Brain microvascular endothelial cell (primary cell): ENCODE data around the gene SLC15A1.

Experiments used
- DNase-seq: peaks from one replicate; pipeline ENCODE4 v3.0.0-alpha.2; 2020
- H3K27ac ChIP-seq: fragments of 250-450 bp; sonication (Bioruptor Pico); 2 replicates; pipeline ENCODE4 v1.5.1; 2020; ENCODE audit warnings: mild to moderate bottlenecking, moderate library complexity
- H3K27me3 ChIP-seq: fragments of 250-450 bp; sonication (Bioruptor Pico); replicated peaks from 2 replicates; pipeline ENCODE4 v1.5.1; 2020; ENCODE audit warnings: mild to moderate bottlenecking
- H3K36me3 ChIP-seq: fragments of 250-450 bp; sonication (Bioruptor Pico); replicated peaks from 2 replicates; pipeline ENCODE4 v1.5.1; 2020; ENCODE audit warnings: mild to moderate bottlenecking
- H3K4me3 ChIP-seq: 2 replicates; pipeline ENCODE4 v1.5.1; 2011; ENCODE audit warnings: low read depth, mild to moderate bottlenecking, control low read depth, low read length, moderate library complexity
- CTCF ChIP-seq: IDR thresholded peaks from 2 replicates; pipeline ENCODE4 v1.5.1; 2011; ENCODE audit warnings: low read depth, mild to moderate bottlenecking, moderate library complexity, low read length, control low read depth, inconsistent platforms; ENCODE audit errors: missing control alignments
- in situ Hi-C: cut with HindIII; loops from 2 replicates; pipeline ENCODE4 v1.10.0; 2017; ENCODE audit warnings: low sequenced_read_pairs, low pct_ligation_motif_present

SLC15A1 gene

GRCh38 chr13:98779695-98780094 lies 27.2 kb upstream of the SLC15A1 start:
- Histone ChIP-seq H3K27ac (no peak overlapping the region), H3K4me3 (no peak overlapping the region), H3K27me3 (no peaks in the 10 kb centered on the region), H3K36me3 (no peaks in the 10 kb centered on the region)
- TF ChIP-seq CTCF: no peak
- in situ Hi-C loops: no loop called here
- DNase-seq: no peak

- DNase-seq: peak; percentile 72
- Histone ChIP-seq H3K27me3 (no peaks in the 10 kb centered on the region), H3K27ac (peak overlapping the region; percentile 26), H3K4me3 (no peak overlapping the region), H3K36me3 (no peaks in the 10 kb centered on the region)
- in situ Hi-C loops: no loop called here
- no peak for TF ChIP-seq CTCF
Observed at GRCh38 chr13:98778749-98779148, 26.3 kb upstream of the SLC15A1 start.

DNA sequence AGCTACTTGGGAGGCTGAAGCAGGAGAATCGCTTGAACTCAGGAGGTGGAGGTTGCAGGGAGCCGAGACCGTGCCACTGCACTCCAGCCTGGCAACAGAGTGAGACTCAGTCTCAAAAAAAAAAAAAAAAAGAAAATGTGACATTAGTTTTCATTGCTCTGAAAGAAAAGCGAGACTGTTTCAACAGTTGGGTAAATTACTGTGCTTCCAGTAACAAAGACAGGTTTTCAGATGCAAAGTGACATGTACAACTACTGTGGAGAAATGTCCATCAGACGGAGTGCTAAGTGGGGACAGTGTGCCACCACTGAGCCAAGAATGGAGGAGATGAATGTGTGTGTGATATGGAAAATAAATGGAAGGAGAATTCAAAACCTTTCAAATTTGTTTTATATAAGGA lies 24.2 kb upstream of the SLC15A1 start:
- in situ Hi-C loops: no loop called here
- no peak for TF ChIP-seq CTCF
- Histone ChIP-seq H3K27ac (peak overlapping the region; percentile 71), H3K36me3 (no peaks in the 10 kb centered on the region), H3K4me3 (no peak overlapping the region), H3K27me3 (no peaks in the 10 kb centered on the region)
- DNase-seq: no peak

GRCh38 chr13:98775844-98776598 lies 23.5 kb upstream of the SLC15A1 start:
- peak overlapping the region; percentile 71 for H3K27ac ChIP-seq
- no peaks in the 10 kb centered on the region for H3K36me3 ChIP-seq
- no peaks in the 10 kb centered on the region for H3K27me3 ChIP-seq
- no peak overlapping the region for H3K4me3 ChIP-seq
- TF ChIP-seq CTCF: no peak
- in situ Hi-C loops: no loop called here
- peak; percentile 90 for DNase-seq

DNA sequence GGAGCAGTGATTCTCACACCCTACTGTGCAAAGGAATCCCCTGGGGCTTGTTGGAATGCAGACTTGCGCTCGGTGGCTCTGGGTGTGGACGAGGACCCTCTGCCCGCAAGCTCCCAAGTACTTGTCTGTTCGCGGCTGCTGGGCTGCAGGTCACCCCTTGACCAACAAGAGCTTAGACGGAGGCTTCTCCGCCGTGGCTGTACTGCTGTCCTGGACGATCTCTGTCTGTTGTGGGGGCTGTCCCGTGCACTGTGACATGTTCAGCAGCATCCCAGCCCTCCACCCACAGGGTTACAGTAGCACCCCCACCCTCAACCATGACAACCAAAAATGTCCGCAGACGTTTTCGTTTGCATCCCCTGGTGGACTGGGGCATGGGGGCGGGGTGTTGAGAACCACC lies 22.9 kb upstream of the SLC15A1 start:
- no peak for DNase-seq
- TF ChIP-seq CTCF: no peak
- Histone ChIP-seq H3K4me3 (no peak overlapping the region), H3K27ac (no peak overlapping the region), H3K27me3 (no peaks in the 10 kb centered on the region), H3K36me3 (no peaks in the 10 kb centered on the region)
- in situ Hi-C loops: no loop called here

GRCh38 chr13:98774776-98775175 lies 22.3 kb upstream of the SLC15A1 start:
- H3K4me3 ChIP-seq: no peak overlapping the region
- H3K27ac ChIP-seq: no peak overlapping the region

More at GRCh38 chr13:98774776-98775175, 22.3 kb upstream of the SLC15A1 start:
- no peak for TF ChIP-seq CTCF
- H3K36me3 ChIP-seq: no peaks in the 10 kb centered on the region
- in situ Hi-C loops: no loop called here
- no peak for DNase-seq
- H3K27me3 ChIP-seq: no peaks in the 10 kb centered on the region
